T47D (cell line): ENCODE data around the gene DDX28.

Experiments
- DNase-seq, 2 experiments: peaks; one replicate each; pipeline versions ENCODE4 v3.0.0 to v3.0.0-alpha.2; 2011 to 2012; ENCODE audit warnings: low read depth in 1 of 2, low spot score in 1 of 2
- JUND ChIP-seq: IDR thresholded peaks from 2 replicates; pipeline ENCODE4 v1.6.1; 2012; ENCODE audit warnings: low read depth
- in situ Hi-C: cut with HindIII; loops from 2 replicates; pipeline ENCODE4 v1.10.0; 2016; ENCODE audit warnings: low sequenced_read_pairs, low pct_unique_long_range_greater_than_20kb

DDX28 gene

GRCh38 chr16:68022728-68023537, at the start of gene DDX28, which contains the start of gene DUS2:
Gene DDX28, minus strand, starts transcription at chr16:68023232. Its CDS starts 30 bp downstream, at chr16:68023202.
Gene DUS2, plus strand, starts transcription at chr16:68023284. Its CDS starts 14,740 bp downstream, at chr16:68038024.
- in situ Hi-C loops = no loop called here
- DNase-seq = peak; percentile 79 to 94
- TF ChIP-seq JUND = no peak

- in situ Hi-C loops = no loop called here
- DNase-seq = no peak
- TF ChIP-seq JUND = no peak
Observed at GRCh38 chr16:68072038-68072695, 49.1 kb upstream of the DDX28 start.

- in situ Hi-C loops = no loop called here
- DNase-seq = no peak
Observed at GRCh38 chr16:68071518-68071901, 48.5 kb upstream of the DDX28 start.

GRCh38 chr16:68070806-68071517, 47.9 kb upstream of the DDX28 start:
- DNase-seq = no peak
- no peak for TF ChIP-seq JUND
- in situ Hi-C loops = no loop called here

More at GRCh38 chr16:68071518-68071901, 48.5 kb upstream of the DDX28 start:
- no peak for TF ChIP-seq JUND

GRCh38 chr16:68070249-68070730, 47.3 kb upstream of the DDX28 start:
- no peak for TF ChIP-seq JUND
- no peak for DNase-seq
- in situ Hi-C loops = no loop called here

GRCh38 chr16:68069511-68070248, 46.6 kb upstream of the DDX28 start:
- no peak for TF ChIP-seq JUND
- no peak for DNase-seq
- in situ Hi-C loops = no loop called here

GRCh38 chr16:68068926-68069325, 45.9 kb upstream of the DDX28 start:
- in situ Hi-C loops = no loop called here
- TF ChIP-seq JUND = no peak
- DNase-seq = no peak

- DNase-seq = no peak
- TF ChIP-seq JUND = no peak
- in situ Hi-C loops = no loop called here
Observed at GRCh38 chr16:68066763-68067162, 43.7 kb upstream of the DDX28 start.

- TF ChIP-seq JUND = no peak
- DNase-seq = no peak
- in situ Hi-C loops = no loop called here
Observed at GRCh38 chr16:68065716-68066305, 42.8 kb upstream of the DDX28 start.

GRCh38 chr16:68064791-68065365, 41.8 kb upstream of the DDX28 start:
- TF ChIP-seq JUND = no peak
- peak; percentile 58 to 63 for DNase-seq
- in situ Hi-C loops = no loop called here

- no peak for DNase-seq
- no peak for TF ChIP-seq JUND
- in situ Hi-C loops = no loop called here
Observed at GRCh38 chr16:68062910-68063393, 39.9 kb upstream of the DDX28 start.
